Measurements from ENCODE around the gene TRABD. TPM values are rescaled to one million over a fixed set of nuclear protein-coding genes. Genes with fewer than 3 reads are reported as not detected.
A peak's percentile ranks its signal among the peaks of the same experiment; 100 is the strongest.

The TRABD gene
- total and polyA plus RNA-seq, 2 donors from 2014 or later: 34.2 to 56.3 TPM

DNA sequence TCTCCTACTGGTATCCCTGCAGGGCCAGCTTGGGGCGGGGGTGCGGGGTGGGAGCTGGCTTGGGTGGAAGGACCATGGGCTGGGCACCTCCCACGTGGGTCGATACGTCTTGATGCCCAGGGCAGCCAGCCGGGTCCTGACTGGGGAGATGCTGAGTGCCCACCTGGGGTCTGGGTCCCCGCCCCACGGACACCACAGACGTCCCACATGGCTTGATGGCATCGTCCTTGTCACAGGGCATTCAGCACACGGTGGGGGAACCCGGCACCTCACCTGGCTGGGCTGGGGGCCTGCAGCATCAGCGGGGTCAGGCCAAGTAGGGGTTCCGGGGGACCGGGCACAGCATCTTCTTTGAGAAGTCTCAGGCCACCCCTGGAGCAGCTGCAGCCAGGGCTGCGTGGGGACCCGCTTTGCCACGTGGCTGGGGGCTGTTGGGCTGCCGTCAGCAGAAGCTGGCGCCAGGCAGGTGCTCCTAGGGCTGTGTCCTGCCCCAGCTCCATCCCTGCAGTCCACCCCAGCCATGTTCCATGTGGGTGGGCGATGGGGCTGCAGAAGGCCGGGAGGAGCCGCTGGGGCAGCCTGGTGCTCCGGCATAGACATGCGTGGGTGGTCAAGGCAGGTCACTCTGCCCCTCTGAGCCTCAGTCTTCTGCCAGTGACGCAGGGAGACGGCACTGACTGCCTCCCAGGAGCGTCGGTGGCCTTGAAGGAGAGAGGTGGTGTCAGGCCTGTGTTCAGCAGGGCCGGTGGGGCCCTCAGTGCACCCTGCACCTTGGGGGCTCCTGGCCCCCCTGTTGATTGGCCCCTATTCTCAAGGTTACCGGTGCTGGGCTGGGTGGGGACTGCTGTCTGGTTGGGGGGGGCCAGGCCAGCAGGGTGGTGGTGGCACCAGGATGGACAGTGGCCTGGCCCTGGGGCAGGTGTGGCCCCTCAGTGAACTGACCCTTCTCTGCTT lies 23.5 kb downstream of the TRABD start:
- Histone ChIP-seq H3K36me3 (ENCODE audit: control insufficient read depth in 2 of 3, insufficient read depth in 3 of 3, low read length in 3 of 3) (peaks cover 8 to 35% (median 10%) of the 10 kb centered on the region in 3 donors), H3K4me3 (ENCODE audit: low read length in 3 of 3) (no peak overlapping the region), H3K4me1 (ENCODE audit: control insufficient read depth in 2 of 3, insufficient read depth in 2 of 3, low read depth in 1 of 3, low read length in 3 of 3) (peaks cover 0 to 8% (median 7%) of the 10 kb centered on the region in 3 donors), H3K9ac (ENCODE audit: low read length in 3 of 3) (no peak overlapping the region), H3K27ac (ENCODE audit: low read depth in 2 of 2, low read length in 2 of 2) (no peak overlapping the region), H3K9me3 (ENCODE audit: control insufficient read depth in 2 of 3, insufficient read depth in 1 of 3, low read length in 3 of 3) (no peaks in the 10 kb centered on the region), H3K27me3 (ENCODE audit: control insufficient read depth, insufficient read depth, low read length) (no peaks in the 10 kb centered on the region)
- intact Hi-C loops (cut with DNase I): no loop called here
- no peak for FAIRE-seq
- DNase-seq: peak in 2 of 5 donors; percentile 51 to 79
- TF ChIP-seq, protein P1, sequence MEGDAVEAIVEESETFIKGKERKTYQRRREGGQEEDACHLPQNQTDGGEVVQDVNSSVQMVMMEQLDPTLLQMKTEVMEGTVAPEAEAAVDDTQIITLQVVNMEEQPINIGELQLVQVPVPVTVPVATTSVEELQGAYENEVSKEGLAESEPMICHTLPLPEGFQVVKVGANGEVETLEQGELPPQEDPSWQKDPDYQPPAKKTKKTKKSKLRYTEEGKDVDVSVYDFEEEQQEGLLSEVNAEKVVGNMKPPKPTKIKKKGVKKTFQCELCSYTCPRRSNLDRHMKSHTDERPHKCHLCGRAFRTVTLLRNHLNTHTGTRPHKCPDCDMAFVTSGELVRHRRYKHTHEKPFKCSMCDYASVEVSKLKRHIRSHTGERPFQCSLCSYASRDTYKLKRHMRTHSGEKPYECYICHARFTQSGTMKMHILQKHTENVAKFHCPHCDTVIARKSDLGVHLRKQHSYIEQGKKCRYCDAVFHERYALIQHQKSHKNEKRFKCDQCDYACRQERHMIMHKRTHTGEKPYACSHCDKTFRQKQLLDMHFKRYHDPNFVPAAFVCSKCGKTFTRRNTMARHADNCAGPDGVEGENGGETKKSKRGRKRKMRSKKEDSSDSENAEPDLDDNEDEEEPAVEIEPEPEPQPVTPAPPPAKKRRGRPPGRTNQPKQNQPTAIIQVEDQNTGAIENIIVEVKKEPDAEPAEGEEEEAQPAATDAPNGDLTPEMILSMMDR (IDR thresholded peaks at IDR 0.05; ENCODE audit: borderline replicate concordance, extremely low read depth, insufficient read depth): no peak

DNA sequence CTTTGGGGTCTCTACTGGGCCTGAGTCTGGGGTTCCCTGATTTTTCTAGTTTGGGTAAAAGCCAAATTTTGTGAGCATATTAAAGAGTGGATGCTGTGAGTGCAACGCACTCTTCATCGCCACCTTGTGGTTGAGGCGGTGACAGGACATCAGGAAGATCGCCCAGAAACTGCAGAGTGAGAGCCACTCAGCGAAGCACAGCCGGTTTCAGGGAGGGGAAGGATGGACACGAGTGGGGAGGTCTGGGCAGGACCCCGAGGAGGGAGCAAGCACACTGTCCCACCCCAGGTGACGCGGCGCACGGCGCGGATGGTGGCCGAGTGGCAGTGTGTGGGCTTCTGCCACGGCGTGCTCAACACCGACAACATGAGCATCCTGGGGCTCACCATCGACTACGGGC lies 24.2 kb downstream of the TRABD start:
- H3K27me3 ChIP-seq (ENCODE audit: control insufficient read depth, insufficient read depth, low read length): no peaks in the 10 kb centered on the region
- H3K27ac ChIP-seq (ENCODE audit: low read depth in 2 of 2, low read length in 2 of 2): no peak overlapping the region
- TF ChIP-seq, protein P1 (IDR thresholded peaks at IDR 0.05; ENCODE audit: borderline replicate concordance, extremely low read depth, insufficient read depth): peak; percentile 83
- H3K36me3 ChIP-seq (ENCODE audit: control insufficient read depth in 2 of 3, insufficient read depth in 3 of 3, low read length in 3 of 3): peaks cover 8 to 39% (median 12%) of the 10 kb centered on the region in 3 donors
- DNase-seq (peak; percentile 54 to 85 (median 67)), FAIRE-seq (no peak)
- H3K4me1 ChIP-seq (ENCODE audit: control insufficient read depth in 2 of 3, insufficient read depth in 2 of 3, low read depth in 1 of 3, low read length in 3 of 3): peaks cover 0 to 8% (median 3%) of the 10 kb centered on the region in 3 donors
- intact Hi-C loops (cut with DNase I): loop anchor here (5.0 kb wide), 1 partner anchor 63 kb away; no protein-coding TSS in a partner anchor
- H3K9ac ChIP-seq (ENCODE audit: low read length in 3 of 3): no peak overlapping the region
- no peaks in the 10 kb centered on the region for H3K9me3 ChIP-seq (ENCODE audit: control insufficient read depth in 2 of 3, insufficient read depth in 1 of 3, low read length in 3 of 3)
- H3K4me3 ChIP-seq (ENCODE audit: low read length in 3 of 3): no peak overlapping the region

DNA sequence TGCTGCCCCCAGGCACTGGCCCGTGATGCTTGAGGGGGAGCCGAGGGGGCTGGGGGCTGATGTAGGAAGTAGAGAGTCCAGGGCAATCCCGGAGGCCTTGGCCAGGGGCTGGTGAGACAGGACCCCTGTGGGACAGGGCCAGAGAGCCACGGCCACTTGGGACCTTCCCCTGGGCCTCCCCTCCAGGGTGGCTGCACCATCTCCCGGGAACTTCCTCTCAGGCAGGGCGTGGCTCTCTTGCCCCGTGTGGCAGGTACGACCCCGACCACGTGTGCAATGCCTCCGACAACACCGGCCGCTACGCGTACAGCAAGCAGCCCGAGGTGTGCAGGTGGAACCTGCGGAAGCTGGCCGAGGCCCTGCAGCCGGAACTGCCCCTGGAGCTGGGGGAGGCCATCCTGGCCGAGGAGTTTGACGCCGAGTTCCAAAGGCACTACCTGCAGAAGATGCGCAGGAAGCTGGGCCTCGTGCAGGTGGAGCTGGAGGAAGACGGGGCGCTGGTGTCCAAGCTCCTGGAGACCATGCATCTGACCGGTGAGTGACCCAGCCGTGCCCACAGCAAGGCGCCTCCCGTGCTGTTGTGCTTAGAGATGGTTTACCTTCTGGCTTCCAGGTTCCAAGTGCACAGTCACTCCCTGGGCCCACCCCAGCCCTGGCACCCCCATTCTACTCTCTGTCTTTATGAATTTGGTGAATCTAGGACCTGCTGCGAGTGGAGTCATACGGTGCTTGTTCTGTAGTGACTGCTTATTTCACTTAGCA lies 24.8 kb downstream of the TRABD start:
- Histone ChIP-seq H3K36me3 (ENCODE audit: control insufficient read depth in 2 of 3, insufficient read depth in 3 of 3, low read length in 3 of 3) (peaks cover 8 to 43% (median 14%) of the 10 kb centered on the region in 3 donors), H3K4me1 (ENCODE audit: control insufficient read depth in 2 of 3, insufficient read depth in 2 of 3, low read depth in 1 of 3, low read length in 3 of 3) (peaks cover 0 to 10% (median 0%) of the 10 kb centered on the region in 3 donors), H3K27me3 (ENCODE audit: control insufficient read depth, insufficient read depth, low read length) (no peaks in the 10 kb centered on the region), H3K9ac (ENCODE audit: low read length in 3 of 3) (no peak overlapping the region), H3K27ac (ENCODE audit: low read depth in 2 of 2, low read length in 2 of 2) (no peak overlapping the region), H3K4me3 (ENCODE audit: low read length in 3 of 3) (no peak overlapping the region), H3K9me3 (ENCODE audit: control insufficient read depth in 2 of 3, insufficient read depth in 1 of 3, low read length in 3 of 3) (no peaks in the 10 kb centered on the region)
- FAIRE-seq (no peak), DNase-seq (peak in 2 of 5 donors; percentile 37 to 80)
- TF ChIP-seq, protein P1 (IDR thresholded peaks at IDR 0.05; ENCODE audit: borderline replicate concordance, extremely low read depth, insufficient read depth): no peak
- intact Hi-C loops (cut with DNase I): loop anchor here (5.0 kb wide), 1 partner anchor 63 kb away; no protein-coding TSS in a partner anchor

Data from kidney (tissue), 14 donors.